ENCODE measurements around the gene ZNF625.

The ZNF625 gene

GRCh38 chr19:12187625-12188024 is 31.1 kb upstream of the ZNF625 start:
- TF ChIP-seq, protein P1, sequence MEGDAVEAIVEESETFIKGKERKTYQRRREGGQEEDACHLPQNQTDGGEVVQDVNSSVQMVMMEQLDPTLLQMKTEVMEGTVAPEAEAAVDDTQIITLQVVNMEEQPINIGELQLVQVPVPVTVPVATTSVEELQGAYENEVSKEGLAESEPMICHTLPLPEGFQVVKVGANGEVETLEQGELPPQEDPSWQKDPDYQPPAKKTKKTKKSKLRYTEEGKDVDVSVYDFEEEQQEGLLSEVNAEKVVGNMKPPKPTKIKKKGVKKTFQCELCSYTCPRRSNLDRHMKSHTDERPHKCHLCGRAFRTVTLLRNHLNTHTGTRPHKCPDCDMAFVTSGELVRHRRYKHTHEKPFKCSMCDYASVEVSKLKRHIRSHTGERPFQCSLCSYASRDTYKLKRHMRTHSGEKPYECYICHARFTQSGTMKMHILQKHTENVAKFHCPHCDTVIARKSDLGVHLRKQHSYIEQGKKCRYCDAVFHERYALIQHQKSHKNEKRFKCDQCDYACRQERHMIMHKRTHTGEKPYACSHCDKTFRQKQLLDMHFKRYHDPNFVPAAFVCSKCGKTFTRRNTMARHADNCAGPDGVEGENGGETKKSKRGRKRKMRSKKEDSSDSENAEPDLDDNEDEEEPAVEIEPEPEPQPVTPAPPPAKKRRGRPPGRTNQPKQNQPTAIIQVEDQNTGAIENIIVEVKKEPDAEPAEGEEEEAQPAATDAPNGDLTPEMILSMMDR (IDR thresholded peaks at IDR 0.05; ENCODE audit: low read depth, low read length, missing control alignments) = no peak
- no peak overlapping the region for H3K4me3 ChIP-seq (replicated peaks; ENCODE audit: low read depth, low read length)
- DNase-seq (ENCODE audit: extremely low read depth, low read depth) = no peak

DNA sequence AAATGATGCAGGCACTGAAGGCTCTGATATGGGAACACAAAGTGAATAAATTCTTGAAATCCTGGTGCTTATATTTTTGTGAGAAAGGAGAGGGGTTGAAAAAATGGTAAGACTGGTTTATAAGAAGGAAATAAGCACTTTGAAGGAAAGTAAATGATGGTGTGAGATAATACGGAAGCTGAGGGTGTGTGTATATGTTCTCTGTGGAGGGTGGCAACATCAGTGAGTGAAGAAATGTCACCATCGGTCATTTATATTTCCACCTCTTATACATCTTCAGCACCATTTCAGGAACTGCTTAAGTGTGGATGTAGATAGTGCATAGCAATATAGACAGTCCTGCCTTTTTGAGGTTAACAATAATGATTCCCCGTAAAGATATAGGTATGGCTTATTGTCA is 23.8 kb upstream of the ZNF625 start:
- TF ChIP-seq, protein P1 (IDR thresholded peaks at IDR 0.05; ENCODE audit: low read depth, low read length, missing control alignments) = no peak
- no peak for DNase-seq (ENCODE audit: extremely low read depth, low read depth)
- no peak overlapping the region for H3K4me3 ChIP-seq (replicated peaks; ENCODE audit: low read depth, low read length)

- DNase-seq (ENCODE audit: extremely low read depth, low read depth) = no peak
- no peak overlapping the region for H3K4me3 ChIP-seq (replicated peaks; ENCODE audit: low read depth, low read length)
- TF ChIP-seq, protein P1 (IDR thresholded peaks at IDR 0.05; ENCODE audit: low read depth, low read length, missing control alignments) = no peak
Measured at GRCh38 chr19:12166626-12167025, 10.1 kb upstream of the ZNF625 start.

DNA sequence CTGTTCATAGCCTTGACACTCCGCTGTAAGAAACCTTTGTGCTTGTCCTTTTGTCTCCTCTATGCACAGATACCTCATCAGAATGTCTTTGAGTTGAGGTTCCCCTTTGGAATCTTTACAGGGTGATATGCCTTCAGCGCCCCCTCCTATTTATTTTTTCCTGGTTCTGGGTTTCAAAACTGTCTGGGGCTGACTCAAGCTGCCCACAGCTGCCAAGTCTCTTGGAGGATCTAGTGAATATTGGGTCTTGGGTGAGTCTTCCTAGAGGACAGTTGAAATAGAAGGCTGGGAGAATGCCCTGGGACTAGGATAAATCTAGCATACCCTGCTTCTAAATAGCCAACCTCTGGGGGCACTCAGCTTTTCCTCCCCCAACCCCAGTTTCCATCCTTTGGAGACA is 7.3 kb upstream of the ZNF625 start:
- TF ChIP-seq, protein P1 (IDR thresholded peaks at IDR 0.05; ENCODE audit: low read depth, low read length, missing control alignments) = no peak
- no peak for DNase-seq (ENCODE audit: extremely low read depth, low read depth)
- peak overlapping the region; percentile 86 for H3K4me3 ChIP-seq (replicated peaks; ENCODE audit: low read depth, low read length)

- H3K4me3 ChIP-seq (replicated peaks; ENCODE audit: low read depth, low read length) = peak within 1 kb of the TSS; percentile 86
- peak; percentile 82 for DNase-seq (ENCODE audit: extremely low read depth, low read depth)
- TF ChIP-seq, protein P1 (IDR thresholded peaks at IDR 0.05; ENCODE audit: low read depth, low read length, missing control alignments) = no peak
Measured at GRCh38 chr19:12162882-12163806, 6.6 kb upstream of the ZNF625 start, which contains the start of gene ZNF136. TSS of gene ZNF136 (plus strand) at chr19:12163096. CDS start at chr19:12163204, 108 bp downstream.

DNA sequence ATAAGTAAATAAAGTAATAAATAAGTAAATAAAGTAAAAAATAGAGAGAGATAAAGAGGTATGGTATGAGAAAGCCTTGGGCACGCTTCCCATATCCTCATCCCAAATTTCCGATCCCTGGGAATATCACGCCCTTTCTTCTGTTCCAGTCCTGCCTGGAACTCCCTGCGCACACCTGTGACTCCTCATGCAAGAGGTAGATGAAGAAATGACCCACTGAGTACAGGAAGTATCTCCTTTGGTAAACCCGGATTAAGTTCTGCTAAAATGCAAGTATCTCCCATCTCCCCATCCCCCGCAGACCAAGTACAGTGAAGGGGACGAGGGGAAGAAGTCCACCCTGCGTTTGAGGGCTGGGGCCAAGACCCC is 6.0 kb upstream of the ZNF625 start:
- DNase-seq (ENCODE audit: extremely low read depth, low read depth) = no peak
- H3K4me3 ChIP-seq (replicated peaks; ENCODE audit: low read depth, low read length) = peak overlapping the region; percentile 86

More for the DNA sequence above, 6.0 kb upstream of the ZNF625 start:
- TF ChIP-seq, protein P1 (IDR thresholded peaks at IDR 0.05; ENCODE audit: low read depth, low read length, missing control alignments) = no peak

All from HFF-Myc (cell line).